ENCODE measurements around the gene ABR.
"Not testable (repeated sequence)": the region's sequence is repeated elsewhere in the genome, so short reads cannot be mapped to it uniquely, and the experiment has no call there.

The ABR gene

DNA sequence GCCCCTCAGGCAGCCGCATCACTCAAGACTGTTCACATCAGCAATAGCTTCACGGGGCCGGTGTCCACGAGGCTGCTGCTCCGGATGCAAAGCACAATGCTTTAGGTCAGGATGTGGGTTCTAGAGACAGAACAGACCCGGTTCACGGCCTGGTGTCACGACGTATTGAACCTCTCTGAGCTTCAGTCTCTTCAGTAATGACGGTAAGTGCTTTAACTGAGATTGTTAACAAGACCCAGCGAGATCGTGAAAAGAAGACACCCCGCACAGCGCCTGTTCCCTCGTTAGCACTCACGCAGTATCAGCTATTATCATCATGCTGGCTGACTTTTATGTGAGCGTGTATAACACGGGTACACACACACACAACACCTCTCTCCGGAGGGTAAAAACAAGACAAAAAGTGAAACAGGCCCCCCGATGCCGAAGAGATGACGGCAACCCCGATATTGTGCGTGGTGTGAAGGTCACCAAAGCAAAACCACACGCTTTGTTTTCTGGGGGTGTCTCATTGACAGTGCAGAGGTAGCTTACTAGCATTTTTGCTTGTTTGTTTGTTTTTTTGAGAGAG, 21.4 kb upstream of the ABR start:
- Histone ChIP-seq H3K9me3 (ENCODE audit: control insufficient read depth in 2 of 2, low read length in 2 of 2) (no peaks in the 10 kb centered on the region), H3K4me1 (ENCODE audit: control insufficient read depth, insufficient read depth, low read length) (peaks cover 9% of the 10 kb centered on the region), H3K36me3 (ENCODE audit: control insufficient read depth in 2 of 2, insufficient read depth in 2 of 2, low read length in 2 of 2) (no peaks in the 10 kb centered on the region), H3K27ac (ENCODE audit: low read length) (no peak overlapping the region), H3K27me3 (ENCODE audit: control insufficient read depth in 1 of 2, insufficient read depth in 2 of 2, low read length in 2 of 2) (no peaks in the 10 kb centered on the region), H3K9ac (ENCODE audit: low read length in 2 of 2) (no peak overlapping the region), H3K4me3 (ENCODE audit: low read length in 2 of 2) (no peak overlapping the region)

DNA sequence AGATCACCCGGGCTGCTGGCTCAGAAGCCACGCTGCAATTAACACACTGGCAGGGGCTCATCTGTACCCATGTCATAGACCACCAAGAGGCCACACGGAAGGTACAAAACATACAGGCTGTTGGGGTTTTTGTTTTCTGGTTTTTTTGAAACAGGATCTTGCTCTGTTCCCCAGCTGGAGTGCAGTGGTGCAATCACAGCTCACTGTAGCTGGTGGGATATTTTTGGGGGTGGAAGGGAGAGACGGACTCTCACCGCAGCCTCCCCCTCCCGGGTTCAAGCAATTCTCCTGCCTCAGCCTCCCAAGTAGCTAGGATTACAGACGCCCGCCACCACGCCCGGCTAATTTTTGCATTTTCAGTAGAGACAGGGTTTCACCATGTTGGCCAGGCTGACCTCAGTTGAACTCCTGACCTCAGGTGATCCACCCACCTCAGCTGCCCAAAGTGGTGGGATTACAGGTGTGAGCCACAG, 19.5 kb upstream of the ABR start:
- H3K9me3 ChIP-seq (ENCODE audit: control insufficient read depth in 2 of 2, low read length in 2 of 2); H3K27ac ChIP-seq (ENCODE audit: low read length); H3K9ac ChIP-seq (ENCODE audit: low read length in 2 of 2); H3K4me1 ChIP-seq (ENCODE audit: control insufficient read depth, insufficient read depth, low read length); H3K36me3 ChIP-seq (ENCODE audit: control insufficient read depth in 2 of 2, insufficient read depth in 2 of 2, low read length in 2 of 2); H3K27me3 ChIP-seq (ENCODE audit: control insufficient read depth in 1 of 2, insufficient read depth in 2 of 2, low read length in 2 of 2); H3K4me3 ChIP-seq (ENCODE audit: low read length in 2 of 2): not testable (repeated sequence)

DNA sequence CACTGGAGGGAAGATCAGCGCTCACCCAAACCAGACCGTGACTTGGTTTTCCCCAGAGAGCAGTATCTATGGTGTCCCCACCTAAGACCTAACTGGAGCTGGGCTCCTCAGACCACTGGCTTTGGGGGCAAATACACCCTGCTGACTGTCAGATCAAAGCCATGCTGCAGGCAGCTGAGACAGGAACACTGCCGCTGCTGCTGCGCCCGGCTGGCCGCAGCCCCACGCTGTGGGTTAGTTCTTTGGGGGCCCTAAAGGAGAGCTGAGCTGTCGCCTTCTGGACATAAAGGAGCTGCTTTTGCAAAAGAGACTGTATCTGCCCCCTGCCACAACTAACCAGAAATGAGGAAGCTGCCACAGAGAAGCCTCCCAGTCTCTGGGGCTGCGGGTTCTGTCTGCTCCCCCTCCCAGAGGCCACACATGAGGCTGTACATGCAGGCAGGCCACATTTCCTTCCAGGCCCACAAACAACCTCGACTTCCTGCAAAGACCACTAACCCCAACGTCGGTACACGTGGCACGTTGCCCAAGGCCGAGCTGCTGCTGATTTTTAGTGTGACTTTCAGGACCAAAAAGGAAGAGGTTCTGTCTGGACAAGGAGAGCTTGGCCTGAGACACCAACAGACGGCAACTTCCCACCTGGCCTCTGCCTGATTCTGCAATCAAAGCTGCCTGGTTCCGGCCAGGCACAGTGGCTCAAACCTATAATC, 18.2 kb upstream of the ABR start:
- Histone ChIP-seq H3K27me3 (ENCODE audit: control insufficient read depth in 1 of 2, insufficient read depth in 2 of 2, low read length in 2 of 2) (no peaks in the 10 kb centered on the region), H3K9ac (ENCODE audit: low read length in 2 of 2) (no peak overlapping the region), H3K4me1 (ENCODE audit: control insufficient read depth, insufficient read depth, low read length) (peaks cover 3% of the 10 kb centered on the region), H3K27ac (ENCODE audit: low read length) (no peak overlapping the region), H3K9me3 (ENCODE audit: control insufficient read depth in 2 of 2, low read length in 2 of 2) (no peaks in the 10 kb centered on the region), H3K36me3 (ENCODE audit: control insufficient read depth in 2 of 2, insufficient read depth in 2 of 2, low read length in 2 of 2) (no peaks in the 10 kb centered on the region), H3K4me3 (ENCODE audit: low read length in 2 of 2) (no peak overlapping the region)

DNA sequence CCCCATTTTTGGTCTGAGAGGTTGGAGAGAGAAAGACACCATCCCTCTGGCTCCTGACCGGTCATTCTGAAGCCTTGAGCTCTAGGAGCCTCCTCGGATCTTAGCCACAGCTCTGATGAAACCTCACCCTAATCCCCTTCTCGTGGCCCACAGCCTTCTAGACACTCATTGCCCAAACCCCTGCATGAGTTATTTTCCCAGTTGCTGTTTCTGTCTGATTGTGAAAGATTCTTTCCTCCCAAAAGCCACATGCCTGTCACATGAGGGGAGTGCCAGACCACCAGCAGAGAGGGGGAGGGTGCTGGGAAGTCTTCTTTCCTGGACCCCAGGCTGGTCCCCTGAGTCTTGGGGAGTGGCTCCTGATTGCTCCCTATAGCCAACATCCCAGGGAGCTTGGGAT, 17.6 kb upstream of the ABR start:
- no peak overlapping the region for H3K27ac ChIP-seq (ENCODE audit: low read length)
- H3K9ac ChIP-seq (ENCODE audit: low read length in 2 of 2), result no peak overlapping the region

DNA sequence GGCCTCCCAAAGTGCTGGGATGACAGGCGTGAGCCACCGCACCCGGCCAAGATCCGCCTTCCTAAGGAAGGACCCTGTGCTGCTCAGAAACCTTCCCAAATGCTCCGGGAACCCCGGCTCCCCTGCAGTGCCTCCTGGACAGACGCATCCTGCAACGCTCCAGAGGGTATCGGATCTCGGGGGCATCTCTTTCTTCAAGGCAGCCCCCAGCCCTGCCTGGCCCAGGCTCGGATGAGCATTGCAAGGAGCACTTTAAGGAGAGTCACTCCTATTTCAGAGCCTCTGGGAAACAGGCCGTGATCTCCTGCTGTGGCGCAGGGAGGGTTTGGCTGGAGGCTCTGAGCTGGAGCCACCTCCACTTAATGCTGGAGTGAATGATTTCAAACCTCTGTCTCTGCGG, 17.2 kb upstream of the ABR start:
- Histone ChIP-seq H3K4me3 (ENCODE audit: low read length in 2 of 2) (no peak overlapping the region), H3K9ac (ENCODE audit: low read length in 2 of 2) (no peak overlapping the region), H3K4me1 (ENCODE audit: control insufficient read depth, insufficient read depth, low read length) (peaks cover 3% of the 10 kb centered on the region), H3K27me3 (ENCODE audit: control insufficient read depth in 1 of 2, insufficient read depth in 2 of 2, low read length in 2 of 2) (no peaks in the 10 kb centered on the region), H3K27ac (ENCODE audit: low read length) (no peak overlapping the region), H3K36me3 (ENCODE audit: control insufficient read depth in 2 of 2, insufficient read depth in 2 of 2, low read length in 2 of 2) (no peaks in the 10 kb centered on the region), H3K9me3 (ENCODE audit: control insufficient read depth in 2 of 2, low read length in 2 of 2) (no peaks in the 10 kb centered on the region)

More for the DNA sequence above, 17.6 kb upstream of the ABR start:
- Histone ChIP-seq H3K9me3 (ENCODE audit: control insufficient read depth in 2 of 2, low read length in 2 of 2) (no peaks in the 10 kb centered on the region), H3K4me3 (ENCODE audit: low read length in 2 of 2) (no peak overlapping the region), H3K36me3 (ENCODE audit: control insufficient read depth in 2 of 2, insufficient read depth in 2 of 2, low read length in 2 of 2) (no peaks in the 10 kb centered on the region), H3K4me1 (ENCODE audit: control insufficient read depth, insufficient read depth, low read length) (peaks cover 3% of the 10 kb centered on the region), H3K27me3 (ENCODE audit: control insufficient read depth in 1 of 2, insufficient read depth in 2 of 2, low read length in 2 of 2) (no peaks in the 10 kb centered on the region)

DNA sequence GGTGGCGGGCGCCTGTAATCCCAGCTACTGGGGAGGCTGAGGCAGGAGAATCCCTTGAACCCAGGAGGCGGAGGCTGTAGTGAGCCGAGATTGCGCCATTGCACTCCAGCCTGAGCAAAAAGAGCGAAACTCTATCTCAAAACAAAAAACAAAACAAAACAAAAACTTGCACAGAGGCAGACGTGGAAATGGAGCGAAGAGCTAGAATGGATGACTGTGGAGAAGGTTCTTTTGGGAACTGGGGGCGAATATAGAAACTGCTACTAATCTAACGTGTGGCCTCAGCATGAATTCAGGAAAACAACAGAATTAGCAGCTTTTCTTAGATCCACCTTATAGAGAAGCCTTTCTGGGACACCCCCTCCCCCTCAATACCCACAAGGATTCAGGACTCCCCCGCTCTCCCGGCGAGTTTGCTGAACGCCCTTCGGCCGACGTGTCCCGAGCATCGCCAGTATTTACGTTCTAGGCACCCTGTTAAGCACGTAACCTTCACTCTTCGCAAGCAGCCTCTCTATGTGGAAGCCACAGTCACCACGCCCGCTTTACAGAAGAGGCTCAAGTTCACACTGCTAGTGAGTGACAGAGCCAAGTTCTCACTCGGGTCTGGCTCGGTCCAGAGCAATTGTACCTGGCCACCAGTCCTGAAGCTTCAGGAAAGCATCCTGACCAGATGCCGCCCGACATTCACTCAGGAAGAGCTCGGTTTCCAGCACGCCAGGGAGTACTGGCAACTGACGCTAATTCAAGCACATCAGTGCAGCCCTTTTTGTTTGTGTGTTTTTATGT, 13.3 kb upstream of the ABR start:
- Histone ChIP-seq H3K27ac (ENCODE audit: low read length) (no peak overlapping the region), H3K4me1 (ENCODE audit: control insufficient read depth, insufficient read depth, low read length) (peaks cover 17% of the 10 kb centered on the region), H3K4me3 (ENCODE audit: low read length in 2 of 2) (no peak overlapping the region), H3K9me3 (ENCODE audit: control insufficient read depth in 2 of 2, low read length in 2 of 2) (no peaks in the 10 kb centered on the region), H3K9ac (ENCODE audit: low read length in 2 of 2) (no peak overlapping the region), H3K27me3 (ENCODE audit: control insufficient read depth in 1 of 2, insufficient read depth in 2 of 2, low read length in 2 of 2) (no peaks in the 10 kb centered on the region), H3K36me3 (ENCODE audit: control insufficient read depth in 2 of 2, insufficient read depth in 2 of 2, low read length in 2 of 2) (no peaks in the 10 kb centered on the region)

DNA sequence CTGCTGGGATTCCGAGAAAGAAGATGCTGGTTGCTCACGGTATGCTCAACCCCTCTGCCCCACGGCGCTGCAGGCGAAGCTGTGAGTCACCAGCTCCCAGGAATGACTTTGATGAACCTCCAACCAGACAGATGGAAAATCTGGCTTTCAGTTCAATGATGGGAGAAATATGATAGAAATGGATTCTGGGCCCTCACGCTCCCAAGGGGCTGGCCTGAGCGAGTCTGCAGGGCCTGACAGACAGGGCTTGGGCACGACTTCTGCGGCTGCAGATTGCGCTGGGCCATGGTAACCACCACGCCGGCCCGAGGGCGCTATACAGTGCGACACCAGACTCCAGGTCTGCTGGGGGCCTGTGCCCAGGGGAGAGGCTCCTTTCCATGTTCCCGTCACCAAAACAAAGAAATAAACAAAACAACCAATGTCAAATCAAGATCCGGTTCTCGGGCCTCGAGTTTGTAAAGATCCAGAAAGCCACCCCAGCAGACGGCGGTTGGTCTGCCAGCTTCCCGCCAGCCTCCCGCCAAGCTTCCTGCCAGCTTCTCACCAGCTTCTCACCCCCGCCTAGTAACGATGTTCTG, 11.1 kb upstream of the ABR start:
- no peak overlapping the region for H3K27ac ChIP-seq (ENCODE audit: low read length)

DNA sequence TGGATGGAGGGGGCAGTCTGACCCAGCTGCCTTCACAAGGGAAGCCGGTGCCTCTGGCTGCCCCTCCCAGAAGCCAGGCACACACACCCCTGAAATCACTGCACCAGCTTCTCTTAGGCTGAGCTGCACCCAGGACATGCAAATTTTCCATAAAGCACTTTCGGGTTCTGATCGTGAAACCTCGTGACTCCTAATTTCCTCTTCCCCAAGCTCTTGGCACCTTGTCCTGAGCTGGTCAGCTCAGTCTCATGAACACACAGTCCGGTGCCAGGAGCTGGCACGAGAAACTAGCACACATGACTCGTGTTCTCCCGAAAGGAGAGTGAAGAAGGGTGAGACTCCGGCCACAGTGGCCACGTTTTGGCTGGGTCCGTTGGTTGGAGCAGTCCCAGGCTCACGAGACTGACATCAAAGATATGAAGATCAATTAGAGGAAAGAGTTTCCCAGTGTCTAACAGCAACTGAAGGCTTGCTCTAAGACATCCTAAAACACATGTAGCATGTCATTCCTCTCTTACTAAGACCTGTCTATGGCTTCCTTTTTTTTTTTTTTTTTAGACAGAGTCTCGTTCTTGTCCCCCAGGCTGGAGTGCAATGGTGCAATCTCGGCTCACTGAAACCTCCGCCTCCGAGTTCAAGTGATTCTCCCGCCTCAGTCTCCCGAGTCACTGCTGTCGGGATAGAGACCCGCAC, 9.2 kb upstream of the ABR start:
- Histone ChIP-seq H3K4me3 (ENCODE audit: low read length in 2 of 2) (peak overlapping the region; percentile 40 to 60), H3K9me3 (ENCODE audit: control insufficient read depth in 2 of 2, low read length in 2 of 2) (no peaks in the 10 kb centered on the region), H3K9ac (ENCODE audit: low read length in 2 of 2) (peak overlapping the region; percentile 37 to 47), H3K36me3 (ENCODE audit: control insufficient read depth in 2 of 2, insufficient read depth in 2 of 2, low read length in 2 of 2) (no peaks in the 10 kb centered on the region), H3K4me1 (ENCODE audit: control insufficient read depth, insufficient read depth, low read length) (peaks cover 34% of the 10 kb centered on the region), H3K27ac (ENCODE audit: low read length) (no peak overlapping the region), H3K27me3 (ENCODE audit: control insufficient read depth in 1 of 2, insufficient read depth in 2 of 2, low read length in 2 of 2) (no peaks in the 10 kb centered on the region)

More for the DNA sequence above, 11.1 kb upstream of the ABR start:
- Histone ChIP-seq H3K9me3 (ENCODE audit: control insufficient read depth in 2 of 2, low read length in 2 of 2) (no peaks in the 10 kb centered on the region), H3K27me3 (ENCODE audit: control insufficient read depth in 1 of 2, insufficient read depth in 2 of 2, low read length in 2 of 2) (no peaks in the 10 kb centered on the region), H3K36me3 (ENCODE audit: control insufficient read depth in 2 of 2, insufficient read depth in 2 of 2, low read length in 2 of 2) (no peaks in the 10 kb centered on the region), H3K9ac (ENCODE audit: low read length in 2 of 2) (no peak overlapping the region), H3K4me3 (ENCODE audit: low read length in 2 of 2) (no peak overlapping the region), H3K4me1 (ENCODE audit: control insufficient read depth, insufficient read depth, low read length) (peaks cover 34% of the 10 kb centered on the region)

DNA sequence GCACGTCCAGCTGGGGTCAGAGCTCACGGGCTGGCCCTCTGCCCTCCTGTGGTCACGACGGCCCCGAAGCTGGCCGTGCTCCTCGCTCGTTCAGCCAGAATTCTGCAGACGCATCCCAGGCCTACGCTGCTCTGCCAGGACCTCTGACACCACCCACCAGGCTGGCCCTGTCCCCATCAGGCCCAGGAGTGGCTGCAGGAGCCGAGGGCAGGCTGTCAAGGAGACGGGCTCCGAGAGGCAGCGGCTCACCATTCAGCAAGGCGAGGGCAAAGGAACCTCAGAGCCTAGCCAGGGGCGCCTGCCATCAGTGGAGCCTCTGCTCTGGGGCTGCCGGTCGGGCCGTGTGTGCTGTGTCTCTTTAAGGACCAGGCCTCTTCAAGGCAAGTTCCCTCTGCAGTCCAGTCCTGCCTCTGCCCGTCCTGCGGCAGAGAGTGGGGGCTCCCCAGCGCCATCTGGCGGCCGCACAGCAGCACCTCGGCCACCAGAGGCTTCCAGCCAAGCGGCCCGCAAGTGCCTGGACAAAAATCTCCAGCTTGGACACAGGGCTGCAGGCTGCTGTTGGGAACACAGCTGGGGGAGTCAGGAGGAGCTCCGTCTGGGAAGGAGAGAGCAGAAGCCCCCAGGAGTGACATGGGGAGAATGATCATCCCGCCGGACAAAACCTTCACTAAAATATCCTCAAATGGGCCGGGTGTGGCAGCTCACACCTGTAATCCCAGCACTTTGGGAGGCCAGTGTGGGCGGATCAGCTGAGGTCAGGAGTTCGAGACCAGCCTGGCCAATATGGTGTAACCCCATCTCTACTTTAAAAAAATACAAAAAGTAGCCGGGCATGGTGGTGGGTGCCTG, 7.4 kb upstream of the ABR start:
- H3K9ac ChIP-seq (ENCODE audit: low read length in 2 of 2), result peak overlapping the region; percentile 38 to 66
- no peaks in the 10 kb centered on the region for H3K9me3 ChIP-seq (ENCODE audit: control insufficient read depth in 2 of 2, low read length in 2 of 2)
- no peaks in the 10 kb centered on the region for H3K36me3 ChIP-seq (ENCODE audit: control insufficient read depth in 2 of 2, insufficient read depth in 2 of 2, low read length in 2 of 2)
- peak overlapping the region; percentile 62 for H3K27ac ChIP-seq (ENCODE audit: low read length)
- peaks cover 34% of the 10 kb centered on the region for H3K4me1 ChIP-seq (ENCODE audit: control insufficient read depth, insufficient read depth, low read length)
- H3K4me3 ChIP-seq (ENCODE audit: low read length in 2 of 2), result peak overlapping the region; percentile 57 to 73
- no peaks in the 10 kb centered on the region for H3K27me3 ChIP-seq (ENCODE audit: control insufficient read depth in 1 of 2, insufficient read depth in 2 of 2, low read length in 2 of 2)
